Measurements from ENCODE around the gene RSPO1. TPM values are rescaled to one million over a fixed set of nuclear protein-coding genes. Genes with fewer than 3 reads are reported as not detected.
"Not testable (repeated sequence)": the region's sequence is repeated elsewhere in the genome, so short reads cannot be mapped to it uniquely, and the experiment has no call there.

RSPO1 gene
- total RNA-seq, 1 experiment from 2014 or later, result 0.18 TPM

DNA sequence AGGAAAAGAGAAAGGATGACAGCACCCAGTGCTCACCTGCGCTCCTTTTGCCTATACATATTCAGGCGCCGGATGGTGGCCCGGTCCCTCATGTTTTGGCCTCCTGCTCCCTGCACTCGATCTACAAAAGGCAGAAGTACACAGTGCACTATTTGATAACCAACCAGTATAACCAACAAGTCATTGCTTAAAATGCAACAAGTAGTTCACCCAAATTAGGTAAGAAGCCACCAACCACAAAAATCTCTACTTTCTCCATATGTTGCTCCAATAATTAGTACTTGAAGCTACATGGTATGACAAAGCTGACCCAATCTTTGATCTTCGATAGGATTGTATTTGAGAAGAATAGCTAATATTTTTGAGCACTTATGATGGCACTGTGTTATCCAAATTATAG lies 41.0 kb downstream of the RSPO1 start:
- Histone ChIP-seq H3K27ac (ENCODE audit: low read length) (no peak overlapping the region), H3K4me3 (ENCODE audit: low read depth in 2 of 2, low read length in 2 of 2) (peak overlapping the region in 1 of 2 experiments; percentile 99; a peak in 2 of 4 replicates), H3K36me3 (ENCODE audit: control insufficient read depth, insufficient read depth, low read length) (peaks cover 42% of the 10 kb centered on the region), H3K9me3 (ENCODE audit: control insufficient read depth, insufficient read depth, low read depth, low read length) (no peaks in the 10 kb centered on the region), H3K4me1 (ENCODE audit: control insufficient read depth, insufficient read depth, low read length) (peaks cover 9% of the 10 kb centered on the region), H3K27me3 (ENCODE audit: control insufficient read depth, insufficient read depth, low read length) (no peaks in the 10 kb centered on the region)
- ChIA-PET POLR2A (no interaction called here), CTCF (no interaction called here)
- no TSS peak for BruUV-seq (replicated peaks)
- TF ChIP-seq, protein P1, sequence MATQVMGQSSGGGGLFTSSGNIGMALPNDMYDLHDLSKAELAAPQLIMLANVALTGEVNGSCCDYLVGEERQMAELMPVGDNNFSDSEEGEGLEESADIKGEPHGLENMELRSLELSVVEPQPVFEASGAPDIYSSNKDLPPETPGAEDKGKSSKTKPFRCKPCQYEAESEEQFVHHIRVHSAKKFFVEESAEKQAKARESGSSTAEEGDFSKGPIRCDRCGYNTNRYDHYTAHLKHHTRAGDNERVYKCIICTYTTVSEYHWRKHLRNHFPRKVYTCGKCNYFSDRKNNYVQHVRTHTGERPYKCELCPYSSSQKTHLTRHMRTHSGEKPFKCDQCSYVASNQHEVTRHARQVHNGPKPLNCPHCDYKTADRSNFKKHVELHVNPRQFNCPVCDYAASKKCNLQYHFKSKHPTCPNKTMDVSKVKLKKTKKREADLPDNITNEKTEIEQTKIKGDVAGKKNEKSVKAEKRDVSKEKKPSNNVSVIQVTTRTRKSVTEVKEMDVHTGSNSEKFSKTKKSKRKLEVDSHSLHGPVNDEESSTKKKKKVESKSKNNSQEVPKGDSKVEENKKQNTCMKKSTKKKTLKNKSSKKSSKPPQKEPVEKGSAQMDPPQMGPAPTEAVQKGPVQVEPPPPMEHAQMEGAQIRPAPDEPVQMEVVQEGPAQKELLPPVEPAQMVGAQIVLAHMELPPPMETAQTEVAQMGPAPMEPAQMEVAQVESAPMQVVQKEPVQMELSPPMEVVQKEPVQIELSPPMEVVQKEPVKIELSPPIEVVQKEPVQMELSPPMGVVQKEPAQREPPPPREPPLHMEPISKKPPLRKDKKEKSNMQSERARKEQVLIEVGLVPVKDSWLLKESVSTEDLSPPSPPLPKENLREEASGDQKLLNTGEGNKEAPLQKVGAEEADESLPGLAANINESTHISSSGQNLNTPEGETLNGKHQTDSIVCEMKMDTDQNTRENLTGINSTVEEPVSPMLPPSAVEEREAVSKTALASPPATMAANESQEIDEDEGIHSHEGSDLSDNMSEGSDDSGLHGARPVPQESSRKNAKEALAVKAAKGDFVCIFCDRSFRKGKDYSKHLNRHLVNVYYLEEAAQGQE (IDR thresholded peaks at IDR 0.05; ENCODE audit: insufficient read depth in 1 of 2, low read depth in 2 of 2, low read length in 1 of 2), result no peak
- no peak for TF ChIP-seq POLR2AphosphoS5 (IDR thresholded peaks at IDR 0.05; ENCODE audit: low read depth, low read length)
- TF ChIP-seq, protein P2, sequence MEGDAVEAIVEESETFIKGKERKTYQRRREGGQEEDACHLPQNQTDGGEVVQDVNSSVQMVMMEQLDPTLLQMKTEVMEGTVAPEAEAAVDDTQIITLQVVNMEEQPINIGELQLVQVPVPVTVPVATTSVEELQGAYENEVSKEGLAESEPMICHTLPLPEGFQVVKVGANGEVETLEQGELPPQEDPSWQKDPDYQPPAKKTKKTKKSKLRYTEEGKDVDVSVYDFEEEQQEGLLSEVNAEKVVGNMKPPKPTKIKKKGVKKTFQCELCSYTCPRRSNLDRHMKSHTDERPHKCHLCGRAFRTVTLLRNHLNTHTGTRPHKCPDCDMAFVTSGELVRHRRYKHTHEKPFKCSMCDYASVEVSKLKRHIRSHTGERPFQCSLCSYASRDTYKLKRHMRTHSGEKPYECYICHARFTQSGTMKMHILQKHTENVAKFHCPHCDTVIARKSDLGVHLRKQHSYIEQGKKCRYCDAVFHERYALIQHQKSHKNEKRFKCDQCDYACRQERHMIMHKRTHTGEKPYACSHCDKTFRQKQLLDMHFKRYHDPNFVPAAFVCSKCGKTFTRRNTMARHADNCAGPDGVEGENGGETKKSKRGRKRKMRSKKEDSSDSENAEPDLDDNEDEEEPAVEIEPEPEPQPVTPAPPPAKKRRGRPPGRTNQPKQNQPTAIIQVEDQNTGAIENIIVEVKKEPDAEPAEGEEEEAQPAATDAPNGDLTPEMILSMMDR (IDR thresholded peaks at IDR 0.05), result no peak
- TF ChIP-seq TCF7L2 (IDR thresholded peaks at IDR 0.05; ENCODE audit: low read depth, low read length), result no peak
- no peak for TF ChIP-seq SIN3A (IDR thresholded peaks at IDR 0.05; ENCODE audit: borderline replicate concordance, insufficient read depth, low read depth, low read length)
- DNase-seq (ENCODE audit: low read depth, low spot score), result no peak
- in situ Hi-C loops (cut with HindIII; ENCODE audit: low pct_unique_long_range_greater_than_20kb, low sequenced_read_pairs) (no loop called here), intact Hi-C loops (cut with micrococcal nuclease; ENCODE audit: unreplicated experiment) (no loop called here)
- ATAC-seq, result no peak

DNA sequence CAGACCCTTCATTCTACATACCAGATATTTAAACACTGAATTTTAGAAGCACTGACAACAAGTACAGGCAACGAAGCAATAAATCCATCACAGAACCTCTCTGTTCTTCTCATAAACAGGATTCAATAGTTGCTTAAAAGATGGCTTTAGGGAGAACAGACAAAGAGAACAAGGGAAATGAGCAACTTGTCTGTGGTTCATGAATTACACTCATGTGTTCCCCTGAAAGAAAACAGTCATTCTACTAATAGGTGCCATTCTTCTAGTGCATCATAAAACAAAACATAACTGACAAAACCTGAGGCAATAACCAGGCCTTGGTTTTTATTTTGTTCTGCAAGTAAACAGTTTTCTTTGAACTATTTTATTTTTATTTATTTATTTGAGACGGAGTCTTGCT lies 45.8 kb downstream of the RSPO1 start:
- peaks cover 59% of the 10 kb centered on the region for H3K36me3 ChIP-seq (ENCODE audit: control insufficient read depth, insufficient read depth, low read length)
- no peak for TF ChIP-seq SIN3A (IDR thresholded peaks at IDR 0.05; ENCODE audit: borderline replicate concordance, insufficient read depth, low read depth, low read length)
- no peak for TF ChIP-seq TCF7L2 (IDR thresholded peaks at IDR 0.05; ENCODE audit: low read depth, low read length)
- TF ChIP-seq, protein P2 (IDR thresholded peaks at IDR 0.05), result no peak
- no peak for TF ChIP-seq POLR2AphosphoS5 (IDR thresholded peaks at IDR 0.05; ENCODE audit: low read depth, low read length)
- TF ChIP-seq, protein P1 (IDR thresholded peaks at IDR 0.05; ENCODE audit: insufficient read depth in 1 of 2, low read depth in 2 of 2, low read length in 1 of 2), result no peak
- H3K9me3 ChIP-seq (ENCODE audit: control insufficient read depth, insufficient read depth, low read depth, low read length), result no peaks in the 10 kb centered on the region
- POLR2A ChIA-PET, result interaction anchor here (0.6 kb wide), 1 partner anchor 73 kb away, joined by 3 read pairs; no protein-coding TSS in a partner anchor
- no peak overlapping the region for H3K27ac ChIP-seq (ENCODE audit: low read length)
- no peak for DNase-seq (ENCODE audit: low read depth, low spot score)
- intact Hi-C loops (cut with micrococcal nuclease; ENCODE audit: unreplicated experiment) (no loop called here), in situ Hi-C loops (cut with HindIII; ENCODE audit: low pct_unique_long_range_greater_than_20kb, low sequenced_read_pairs) (no loop called here)
- CTCF ChIA-PET, result no interaction called here
- no peaks in the 10 kb centered on the region for H3K4me1 ChIP-seq (ENCODE audit: control insufficient read depth, insufficient read depth, low read length)
- no peaks in the 10 kb centered on the region for H3K27me3 ChIP-seq (ENCODE audit: control insufficient read depth, insufficient read depth, low read length)
- H3K4me3 ChIP-seq (ENCODE audit: low read depth in 2 of 2, low read length in 2 of 2), result no peak overlapping the region
- no TSS peak for BruUV-seq (replicated peaks)
- ATAC-seq, result no peak

DNA sequence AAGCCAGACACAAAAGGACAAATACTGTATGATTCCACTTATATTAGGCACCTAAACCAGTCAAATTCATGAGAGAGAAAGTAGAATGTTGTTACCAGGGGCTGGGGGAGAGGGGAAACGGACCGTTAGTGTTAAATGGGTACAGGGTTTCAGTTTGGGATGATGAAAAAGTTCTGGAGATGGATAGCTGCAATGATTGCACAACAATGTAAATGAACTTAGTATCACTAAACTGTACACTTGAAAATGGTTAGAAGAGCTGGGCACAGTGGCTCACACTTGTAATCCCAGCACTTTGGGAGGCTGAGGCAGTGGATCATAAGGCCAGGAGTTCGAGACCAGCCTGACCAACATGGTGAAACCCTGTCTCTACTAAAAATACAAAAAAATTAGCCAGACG lies 50.1 kb downstream of the RSPO1 start:
- H3K9me3 ChIP-seq (ENCODE audit: control insufficient read depth, insufficient read depth, low read depth, low read length); H3K4me3 ChIP-seq (ENCODE audit: low read depth in 2 of 2, low read length in 2 of 2); intact Hi-C loops (cut with micrococcal nuclease; ENCODE audit: unreplicated experiment); H3K4me1 ChIP-seq (ENCODE audit: control insufficient read depth, insufficient read depth, low read length); H3K27me3 ChIP-seq (ENCODE audit: control insufficient read depth, insufficient read depth, low read length); DNase-seq (ENCODE audit: low read depth, low spot score); CTCF ChIA-PET; in situ Hi-C loops (cut with HindIII; ENCODE audit: low pct_unique_long_range_greater_than_20kb, low sequenced_read_pairs); H3K27ac ChIP-seq (ENCODE audit: low read length); BruUV-seq (replicated peaks); ATAC-seq: not testable (repeated sequence)
- POLR2A ChIA-PET, result interaction anchor here (0.7 kb wide), 1 partner anchor 395 kb away, joined by 4 read pairs; no protein-coding TSS in a partner anchor
- peaks cover 54% of the 10 kb centered on the region for H3K36me3 ChIP-seq (ENCODE audit: control insufficient read depth, insufficient read depth, low read length)

All from Panc1 (cell line).